Osteoblast (primary cell): ENCODE measurements around the gene WDR70. TPM values are rescaled to one million over a fixed set of nuclear protein-coding genes. Genes with fewer than 3 reads are reported as not detected.

Source experiments
- DNase-seq: peaks from one replicate; pipeline ENCODE4 v3.0.0; 2011; ENCODE audit warnings: low spot score, mixed read lengths; ENCODE audit not compliant: insufficient read length; ENCODE audit errors: missing footprints
- H2AFZ ChIP-seq: 2 replicates; pipeline ENCODE4 v1.6.0; 2011; ENCODE audit warnings: mild to moderate bottlenecking, low read length
- H3K27ac ChIP-seq: 2 replicates; pipeline ENCODE4 v1.5.1; 2011; ENCODE audit warnings: mild to moderate bottlenecking, low read depth, low read length, moderate library complexity
- H3K27me3 ChIP-seq: 2 replicates; pipeline ENCODE4 v1.6.0; 2012; ENCODE audit warnings: mild to moderate bottlenecking, control low read depth, inconsistent platforms, low read length, moderate library complexity; ENCODE audit not compliant: insufficient read depth
- H3K36me3 ChIP-seq: 2 replicates; pipeline ENCODE4 v1.5.1; 2011; ENCODE audit warnings: mild to moderate bottlenecking, low read length, control low read depth, moderate library complexity; ENCODE audit not compliant: insufficient read depth
- H3K4me1 ChIP-seq: 2 replicates; pipeline ENCODE4 v1.5.1; 2011; ENCODE audit warnings: mild to moderate bottlenecking, low read length, control low read depth, moderate library complexity; ENCODE audit not compliant: insufficient read depth
- H3K4me2 ChIP-seq: 2 replicates; pipeline ENCODE4 v1.6.0; 2011; ENCODE audit warnings: mild to moderate bottlenecking, low read length; ENCODE audit not compliant: insufficient read depth
- H3K4me3 ChIP-seq: fragments of 200-600 bp; sonication (generic); 3 replicates; pipeline ENCODE4 v1.5.1; 2012; ENCODE audit warnings: mild to moderate bottlenecking, low read length, inconsistent platforms; ENCODE audit not compliant: insufficient read depth
- H3K79me2 ChIP-seq: 2 replicates; pipeline ENCODE4 v1.6.0; 2012; ENCODE audit warnings: mild to moderate bottlenecking, low read length, control low read depth, inconsistent platforms; ENCODE audit not compliant: insufficient read depth
- H3K9me3 ChIP-seq: 2 replicates; pipeline ENCODE4 v1.5.1; 2011; ENCODE audit warnings: low read depth, low read length, control low read depth
- H4K20me1 ChIP-seq: 2 replicates; pipeline ENCODE4 v1.6.0; 2012; ENCODE audit warnings: mild to moderate bottlenecking, low read length, control low read depth; ENCODE audit not compliant: insufficient read depth
- CTCF ChIP-seq: IDR thresholded peaks from 2 replicates; pipeline ENCODE4 v1.5.1; 2011; ENCODE audit warnings: mild to moderate bottlenecking, low read depth, low read length, moderate library complexity; ENCODE audit errors: extremely low read depth
- total RNA-seq: library from RNA; depleted of rRNA; stranded (reverse); fragments of >200 nt; gene quantifications from 2 replicates; pipeline ENCODE4 v1.2.3, GENCODE V29; 2012

Gene WDR70
- total RNA-seq, 1 donor: 32.2 TPM

GRCh38 chr5:37703841-37704241, 324.7 kb downstream of the WDR70 start:
- Histone ChIP-seq H2AFZ (no peak overlapping the region), H3K9me3 (no peaks in the 10 kb centered on the region), H3K79me2 (no peaks in the 10 kb centered on the region), H3K27ac (no peak overlapping the region), H3K27me3 (no peaks in the 10 kb centered on the region), H3K4me2 (no peak overlapping the region), H3K4me3 (no peak overlapping the region), H3K36me3 (no peaks in the 10 kb centered on the region), H4K20me1 (no peaks in the 10 kb centered on the region), H3K4me1 (peaks cover 7% of the 10 kb centered on the region)
- no peak for DNase-seq
- TF ChIP-seq CTCF: no peak

GRCh38 chr5:37704406-37704805, 325.3 kb downstream of the WDR70 start:
- Histone ChIP-seq H4K20me1 (no peaks in the 10 kb centered on the region), H3K36me3 (no peaks in the 10 kb centered on the region), H3K4me2 (no peak overlapping the region), H3K4me1 (peaks cover 7% of the 10 kb centered on the region), H3K27ac (no peak overlapping the region), H3K79me2 (no peaks in the 10 kb centered on the region), H2AFZ (no peak overlapping the region), H3K4me3 (no peak overlapping the region), H3K9me3 (no peaks in the 10 kb centered on the region), H3K27me3 (no peaks in the 10 kb centered on the region)
- no peak for TF ChIP-seq CTCF
- no peak for DNase-seq

- TF ChIP-seq CTCF: no peak
- no peak overlapping the region for H3K4me2 ChIP-seq
- H3K9me3 ChIP-seq: no peaks in the 10 kb centered on the region
- H3K27me3 ChIP-seq: no peaks in the 10 kb centered on the region
- no peak for DNase-seq
- H3K27ac ChIP-seq: no peak overlapping the region
- no peaks in the 10 kb centered on the region for H4K20me1 ChIP-seq
- H3K4me1 ChIP-seq: peaks cover 12% of the 10 kb centered on the region
- H3K36me3 ChIP-seq: no peaks in the 10 kb centered on the region
- no peaks in the 10 kb centered on the region for H3K79me2 ChIP-seq
- no peak overlapping the region for H3K4me3 ChIP-seq
- H2AFZ ChIP-seq: no peak overlapping the region
Observed at GRCh38 chr5:37709020-37709419, 329.9 kb downstream of the WDR70 start.

- DNase-seq: no peak
- Histone ChIP-seq H3K4me1 (peaks cover 16% of the 10 kb centered on the region), H3K27me3 (no peaks in the 10 kb centered on the region), H2AFZ (no peak overlapping the region), H3K36me3 (no peaks in the 10 kb centered on the region), H3K79me2 (no peaks in the 10 kb centered on the region), H4K20me1 (no peaks in the 10 kb centered on the region), H3K27ac (no peak overlapping the region), H3K9me3 (no peaks in the 10 kb centered on the region), H3K4me3 (no peak overlapping the region), H3K4me2 (no peak overlapping the region)
- no peak for TF ChIP-seq CTCF
Observed at GRCh38 chr5:37710965-37711364, 331.8 kb downstream of the WDR70 start.
